ENCODE data around the gene NECTIN1. TPM values are rescaled to one million over a fixed set of nuclear protein-coding genes. Genes with fewer than 3 reads are reported as not detected.
A peak's percentile ranks its signal among the peaks of the same experiment; 100 is the strongest.

Gene NECTIN1
- total RNA-seq, 1 donor from 2014 or later = 299 TPM

DNA sequence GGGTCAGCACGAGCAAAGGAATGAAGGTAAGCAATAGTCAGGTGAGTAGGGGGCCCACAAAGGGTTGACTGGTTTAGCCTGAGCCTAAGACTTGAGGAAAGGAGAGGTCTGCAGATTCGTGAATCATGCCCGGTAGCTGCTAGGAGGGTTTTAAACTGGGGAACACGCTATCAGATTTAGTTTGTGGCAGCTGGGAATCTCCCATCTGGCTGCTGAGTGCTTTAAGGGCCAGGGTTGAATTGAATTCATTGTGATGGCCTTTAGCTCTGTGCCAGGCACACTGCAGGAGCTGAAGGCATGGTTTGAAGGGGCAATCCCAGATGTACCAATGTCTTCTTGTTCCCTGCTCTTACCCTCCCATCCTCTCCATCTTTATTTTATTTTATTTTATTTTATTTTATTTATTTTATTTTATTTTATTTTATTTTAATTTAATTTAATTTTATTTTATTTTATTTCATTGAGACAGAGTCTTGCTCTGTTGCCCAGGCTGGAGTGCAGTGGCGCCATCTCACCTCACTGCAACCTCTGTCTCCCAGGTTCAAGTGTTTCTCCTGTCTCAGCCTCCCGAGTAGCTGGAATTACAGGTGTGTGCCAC, 1.9 kb upstream of the NECTIN1 start:
- ATAC-seq = no peak

DNA sequence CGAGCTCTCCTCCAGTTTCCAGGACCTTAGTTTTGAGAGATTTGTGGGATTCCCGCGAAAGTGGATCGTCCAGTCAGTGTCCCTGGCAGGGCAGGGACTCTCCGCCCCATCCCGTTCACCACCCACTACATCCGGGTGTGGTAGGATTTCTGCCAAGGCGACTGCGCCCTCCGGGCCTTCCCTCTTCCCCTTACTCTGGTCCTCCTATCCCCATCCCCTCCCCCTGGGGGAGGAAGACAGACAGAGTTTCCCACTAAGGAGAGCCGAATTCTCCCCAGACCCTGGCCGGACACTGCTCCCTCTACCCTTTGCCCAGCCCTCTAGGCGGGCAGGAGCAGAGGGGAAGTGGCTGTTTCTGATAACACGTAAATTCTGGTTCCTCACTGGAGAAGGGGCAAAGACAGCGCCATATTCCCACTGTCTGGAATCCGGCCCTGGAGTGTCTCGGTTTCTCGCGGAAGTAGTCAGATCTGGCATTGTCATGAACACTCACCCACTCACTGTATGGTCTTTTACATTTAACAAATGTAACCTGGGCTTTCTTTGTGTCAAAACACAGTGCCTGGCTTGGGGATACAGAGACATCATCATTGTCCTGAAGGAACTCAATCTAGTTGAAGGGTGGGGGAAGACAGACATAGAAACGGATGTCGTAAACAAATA, 1.1 kb upstream of the NECTIN1 start:
- peak; percentile 24 for ATAC-seq

DNA sequence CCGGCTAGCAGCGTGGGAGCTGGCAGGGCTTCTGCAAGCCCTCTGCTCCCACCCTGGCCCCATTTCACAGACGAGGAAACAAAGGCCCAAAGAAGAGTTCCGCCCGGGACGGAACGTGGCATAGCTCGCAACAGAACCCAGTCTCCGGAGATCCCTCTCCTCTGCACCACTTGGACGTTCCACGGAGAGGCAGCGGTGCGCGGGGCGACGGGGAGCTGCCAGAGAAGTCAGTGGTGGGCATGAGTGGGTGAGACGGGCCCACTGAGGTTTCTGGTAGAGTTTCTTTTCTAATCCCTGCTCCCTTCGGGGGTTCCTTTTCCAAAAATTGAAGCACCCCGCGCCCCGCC, 554 bp upstream of the NECTIN1 start:
- no peak for ATAC-seq

DNA sequence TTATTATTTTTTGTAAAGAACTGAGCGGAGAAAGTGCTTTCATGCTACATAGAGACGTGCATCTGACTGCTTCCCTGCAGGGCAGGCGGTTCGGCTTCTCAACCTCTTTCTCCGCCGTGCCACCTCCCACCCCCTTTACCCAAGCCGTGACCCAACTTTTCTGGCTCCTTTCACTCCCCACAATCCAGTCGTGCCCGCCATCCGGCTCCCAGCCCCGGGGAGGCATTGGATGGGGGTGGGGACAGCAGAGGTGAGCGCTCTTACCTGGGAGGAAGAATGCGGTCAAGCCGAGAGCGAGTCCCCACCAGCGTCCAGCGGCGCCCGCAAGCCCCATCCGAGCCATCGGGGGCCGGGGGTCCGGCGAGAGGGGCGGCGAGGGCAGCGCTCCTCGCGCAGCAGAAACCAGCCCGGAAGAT, 781 bp downstream of the NECTIN1 start:
- ATAC-seq = no peak

DNA sequence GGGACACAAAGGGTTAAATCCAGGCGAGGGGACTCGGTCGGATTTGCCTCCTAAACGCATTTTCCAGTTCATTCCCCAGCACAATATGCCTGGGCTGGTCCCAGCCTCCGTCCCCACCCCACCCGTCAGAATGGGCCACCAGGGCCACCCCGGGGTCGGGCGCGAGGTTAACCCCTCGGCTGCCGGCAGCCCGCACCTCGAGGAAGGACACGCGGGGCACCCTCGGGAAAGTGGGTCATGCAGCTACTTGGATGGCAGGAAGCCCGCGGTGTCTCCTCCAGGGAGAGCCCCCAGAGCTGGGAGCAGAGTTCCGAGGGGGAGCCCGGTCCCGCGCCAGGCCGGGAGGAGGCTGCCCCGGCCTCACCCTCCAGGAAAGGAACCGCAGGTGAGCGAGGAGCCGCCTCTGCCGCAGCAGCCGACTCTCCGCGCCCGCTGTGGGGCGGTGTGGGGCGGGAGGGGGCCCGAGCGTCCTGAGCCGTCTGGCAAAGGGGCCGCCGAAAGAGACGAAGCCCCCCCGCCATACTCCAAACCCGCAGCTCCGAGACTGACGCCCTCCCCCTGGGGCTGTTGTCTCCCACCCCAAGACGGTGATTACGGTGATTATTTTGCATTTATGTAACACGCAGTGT, 1.4 kb downstream of the NECTIN1 start:
- no peak for ATAC-seq

DNA sequence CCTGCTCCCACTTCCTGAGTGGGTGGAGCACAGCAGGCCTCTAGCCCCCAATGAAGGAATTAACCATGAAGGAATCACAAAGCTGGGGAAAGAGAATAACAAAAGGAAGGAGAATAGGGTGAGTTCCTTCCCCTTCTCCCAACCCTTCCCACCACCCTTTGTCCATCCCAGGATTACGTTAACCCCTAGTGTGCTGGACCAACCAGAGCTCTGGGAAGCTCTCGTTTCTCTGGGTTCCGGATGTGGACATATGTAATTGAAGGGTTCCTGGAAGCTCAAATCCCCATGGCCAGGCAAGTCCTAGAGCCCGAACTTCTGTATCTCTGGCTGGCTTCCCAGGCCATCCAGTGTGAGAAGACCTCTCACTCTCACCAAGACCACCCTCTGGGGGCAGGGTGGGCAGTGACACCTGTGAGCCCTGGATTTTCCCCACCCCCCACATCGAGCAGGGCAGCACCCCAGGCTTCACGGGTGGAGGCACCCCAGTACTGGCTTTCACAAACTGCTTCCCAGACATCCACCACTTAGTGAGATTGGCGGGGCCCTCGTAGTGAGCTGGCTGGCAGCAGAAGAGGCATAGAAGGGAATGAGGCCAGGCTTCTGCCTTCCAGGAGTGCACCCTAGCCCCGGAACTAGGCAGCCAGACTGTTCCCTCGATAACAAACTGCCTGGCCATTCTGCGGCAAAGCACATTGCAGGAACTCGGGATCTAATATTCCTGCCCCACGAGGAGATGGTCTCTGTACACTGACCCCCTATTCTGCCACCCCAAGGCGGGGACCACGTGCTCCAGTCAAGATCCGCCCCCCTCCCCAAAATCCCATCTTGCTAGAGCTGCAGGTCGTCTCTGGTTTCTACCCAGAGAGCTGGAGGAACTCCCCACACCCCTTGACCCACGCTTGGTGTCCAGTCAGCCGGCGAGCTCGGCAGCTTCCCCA, 2.1 kb downstream of the NECTIN1 start:
- no peak for ATAC-seq

DNA sequence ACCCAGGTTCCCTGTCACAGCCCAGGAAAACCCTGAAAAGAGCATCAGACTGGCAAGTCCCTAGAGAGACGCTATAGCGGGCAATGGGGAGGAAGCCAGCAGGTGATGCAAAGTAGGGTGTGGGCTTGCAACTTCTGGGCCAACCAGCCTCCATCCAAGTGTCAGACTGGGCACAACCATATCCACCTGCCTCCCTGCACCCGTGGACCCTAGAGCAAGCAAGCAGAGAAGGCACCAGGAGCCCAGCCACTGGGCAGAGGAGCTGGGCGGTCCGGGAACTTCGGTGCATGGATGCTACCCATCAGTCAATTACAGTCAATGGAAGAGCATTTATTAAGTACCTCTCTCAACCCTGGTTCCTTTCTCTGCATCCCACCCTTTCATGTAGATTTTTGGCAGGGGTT, 2.8 kb downstream of the NECTIN1 start:
- peak; percentile 31 for ATAC-seq

DNA sequence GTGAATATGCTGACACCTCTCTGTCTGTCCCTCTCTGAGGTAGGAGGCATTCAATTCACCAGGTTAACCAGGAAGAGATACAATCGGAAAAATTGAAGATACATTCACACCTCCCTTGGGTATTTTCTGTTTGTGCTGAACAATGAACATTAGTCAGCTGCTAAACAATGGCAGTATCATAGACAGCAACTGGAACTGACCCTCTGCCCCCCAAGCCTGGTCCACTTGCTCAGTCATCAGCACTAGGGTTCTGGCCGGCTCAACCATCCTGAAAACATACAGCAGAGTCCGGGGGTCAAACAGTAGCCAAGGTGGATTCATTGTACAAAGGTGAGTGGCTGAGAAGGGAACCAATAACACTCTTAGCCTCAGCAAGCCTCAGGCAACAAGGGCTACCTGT, 4.0 kb downstream of the NECTIN1 start:
- no peak for ATAC-seq

DNA sequence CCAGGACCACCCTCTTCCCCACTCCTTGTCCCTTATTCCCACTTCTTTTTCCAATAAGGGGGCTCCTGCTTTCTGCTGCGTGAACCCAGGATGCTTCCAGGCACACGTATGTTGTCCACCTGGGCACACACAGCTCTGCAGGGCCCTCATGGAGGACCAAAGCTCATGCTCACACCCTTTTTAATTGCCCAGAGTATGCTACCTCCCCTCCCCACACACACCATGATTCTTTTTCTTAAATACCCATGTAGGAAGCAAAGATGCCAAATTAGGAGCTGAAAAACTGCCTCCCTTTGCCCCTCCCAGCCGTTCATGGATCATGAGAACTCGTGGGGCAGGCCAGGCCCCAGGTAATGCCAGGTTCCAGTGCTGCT, 5.1 kb downstream of the NECTIN1 start:
- no peak for ATAC-seq

DNA sequence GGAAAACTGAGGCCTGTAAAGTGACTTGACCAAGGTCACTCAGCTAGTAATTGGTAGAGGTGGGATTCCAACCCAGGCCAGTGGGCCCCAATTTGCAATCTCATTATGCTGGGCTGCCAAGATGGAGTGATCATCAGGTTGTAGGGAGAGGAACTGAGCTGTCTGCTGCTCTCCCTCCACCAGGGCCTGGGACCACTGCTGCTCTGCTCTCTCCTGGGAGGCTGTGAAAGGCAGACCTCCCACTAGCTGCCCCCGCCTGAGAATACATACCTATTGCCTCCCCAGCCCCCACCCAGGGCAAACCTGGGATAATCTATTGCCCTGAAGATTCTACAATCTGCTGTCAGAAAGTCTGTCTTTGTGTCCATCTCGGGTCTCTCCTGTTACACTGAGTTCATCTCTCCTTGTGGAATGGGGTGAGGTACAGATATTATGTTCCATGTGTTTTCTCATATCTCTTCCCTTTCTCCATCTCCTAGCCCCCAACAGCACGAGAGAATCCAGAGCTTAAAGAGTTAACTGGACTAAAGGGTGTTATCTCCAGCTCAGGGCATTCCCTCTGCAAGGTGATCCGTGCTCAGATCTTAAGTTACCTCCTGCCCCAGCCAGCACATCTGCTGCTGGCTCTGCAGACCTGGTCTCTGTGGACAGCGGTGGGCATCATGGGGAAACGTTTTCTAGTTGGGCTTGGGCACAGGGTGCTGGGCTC, 5.6 kb downstream of the NECTIN1 start:
- no peak for ATAC-seq

DNA sequence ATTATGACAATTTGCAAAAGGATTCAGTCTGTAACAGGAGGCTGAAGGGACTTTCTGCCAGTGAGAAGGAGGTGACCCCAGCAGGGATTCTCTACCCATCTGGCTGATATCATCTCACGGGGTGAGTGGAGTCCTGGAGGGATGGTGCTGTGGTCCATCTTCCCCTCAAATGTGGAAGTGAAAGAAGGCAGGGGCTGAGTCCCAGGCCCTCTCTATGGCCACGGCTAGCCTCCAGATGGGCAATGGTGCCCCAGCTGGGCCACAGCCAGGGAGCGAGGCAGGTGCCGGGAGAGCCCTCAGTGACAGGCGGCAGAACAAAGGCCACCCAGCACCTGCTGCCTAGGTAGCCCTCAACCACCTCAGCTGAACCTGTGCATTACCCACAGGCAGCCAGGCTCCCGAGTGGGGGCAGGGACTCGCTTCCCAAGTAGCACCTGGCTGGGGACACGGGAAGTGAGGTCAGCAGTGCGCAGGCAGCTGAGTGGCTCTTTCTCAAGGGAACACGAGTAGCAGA, 6.7 kb downstream of the NECTIN1 start:
- no peak for ATAC-seq

DNA sequence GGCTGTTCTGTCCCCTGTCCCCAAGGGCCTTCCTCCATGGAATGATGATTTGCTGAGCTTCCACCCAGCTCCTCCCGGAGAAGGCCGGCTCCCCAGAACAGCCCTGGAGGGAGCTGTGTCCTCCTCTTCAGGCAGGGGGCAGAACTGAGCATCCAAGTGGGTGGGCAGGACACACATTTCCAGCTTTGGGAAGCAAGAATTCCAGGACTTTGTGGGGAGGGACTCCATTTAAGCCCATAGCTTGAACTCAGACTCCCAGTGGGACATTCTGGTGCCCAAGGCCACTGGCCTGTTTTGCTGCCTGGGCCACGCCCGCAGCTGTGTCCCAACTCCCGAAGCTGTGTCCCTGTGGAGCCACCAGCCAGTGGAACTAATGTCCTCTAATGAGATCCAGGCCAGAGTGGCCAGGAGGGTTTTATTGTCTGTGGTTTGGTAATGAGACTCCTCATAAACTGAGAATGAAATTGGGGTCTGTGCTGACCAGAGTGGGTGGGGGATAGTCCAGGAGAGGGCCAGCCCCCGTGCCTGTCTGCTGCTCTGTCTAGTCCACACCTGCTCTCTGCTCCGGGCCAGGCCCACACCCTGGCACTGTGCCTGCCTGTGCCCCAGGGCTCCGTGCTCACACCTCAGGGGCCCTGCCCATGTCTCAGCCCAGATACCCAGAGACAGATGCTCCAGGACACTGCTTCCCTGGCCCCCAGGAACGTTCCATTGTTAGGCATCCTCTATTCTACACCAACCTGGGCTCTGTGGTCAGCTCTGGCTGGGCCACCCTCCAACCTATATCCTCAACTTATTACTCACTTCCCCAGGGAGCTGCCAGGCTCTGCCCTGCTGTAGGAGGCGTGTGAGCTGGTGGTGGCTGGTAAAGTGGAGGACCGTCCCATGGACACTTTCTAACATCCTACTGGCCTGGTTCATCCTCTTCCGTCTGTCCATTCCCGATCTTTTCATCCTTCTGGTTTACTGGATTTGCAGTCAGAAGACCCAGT, 7.6 kb downstream of the NECTIN1 start:
- ATAC-seq = peak; percentile 19

DNA sequence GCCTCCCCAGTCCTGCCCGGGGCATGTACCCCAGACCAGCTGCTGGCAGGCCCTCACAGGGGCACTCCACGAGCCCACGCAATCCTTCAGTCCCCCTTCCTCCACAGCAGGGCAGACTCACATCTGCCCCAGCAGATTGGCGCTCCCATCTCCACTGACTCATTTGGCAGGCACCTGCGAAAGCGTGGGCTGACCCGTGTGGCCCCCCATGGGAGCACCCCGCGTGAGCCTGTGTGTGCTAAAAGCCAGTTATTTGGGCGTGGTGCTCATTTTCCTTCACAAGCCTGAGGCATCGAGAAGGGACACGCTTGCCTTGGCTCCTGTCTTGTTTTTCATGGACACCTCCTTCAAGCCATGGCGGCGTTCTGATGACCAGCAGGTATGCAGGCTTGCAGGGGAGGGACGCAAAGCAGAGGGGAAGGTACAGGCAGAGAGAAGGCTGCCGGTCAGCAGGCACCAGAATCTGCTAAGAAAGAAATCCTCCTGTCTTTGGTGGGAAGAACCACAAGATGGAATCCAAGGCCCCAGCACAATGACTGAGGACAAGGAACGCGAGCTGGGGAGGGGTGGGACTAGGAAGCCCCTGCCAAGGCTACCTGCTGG, 8.6 kb downstream of the NECTIN1 start:
- ATAC-seq = peak; percentile 16

DNA sequence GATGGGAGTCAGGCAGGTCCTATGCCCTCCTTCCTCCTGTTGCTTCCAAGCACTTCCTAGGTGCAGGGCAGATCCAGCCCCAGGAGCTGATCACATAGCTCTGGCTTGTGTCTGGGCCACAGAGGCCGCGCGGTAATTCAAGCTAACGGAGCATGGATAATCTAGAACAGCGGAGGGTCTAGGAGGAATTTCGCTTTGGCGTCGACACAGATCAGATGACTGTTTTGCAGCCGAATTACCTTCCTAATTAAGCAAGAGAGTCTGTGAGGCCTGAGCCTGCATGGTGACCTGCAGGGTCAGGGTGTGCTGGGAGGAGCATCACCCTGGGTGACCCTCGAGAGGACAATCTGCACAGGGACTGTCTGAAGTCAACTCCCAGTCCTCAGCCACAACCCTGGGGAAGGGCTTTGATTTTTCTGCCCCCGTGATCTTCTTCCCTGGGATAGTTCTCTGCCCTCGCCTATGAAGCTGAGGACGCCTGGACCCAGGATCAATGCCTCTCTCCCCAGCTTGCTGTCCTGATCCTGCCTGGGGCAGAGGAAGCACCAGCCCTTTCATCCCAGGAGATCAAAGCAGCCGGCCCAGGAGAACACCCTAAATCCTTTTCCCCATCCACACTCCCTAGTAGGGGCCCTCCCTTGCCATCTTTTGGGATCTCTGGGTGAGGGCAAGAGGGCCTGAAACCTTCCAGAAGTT, 11.0 kb downstream of the NECTIN1 start:
- no peak for ATAC-seq

DNA sequence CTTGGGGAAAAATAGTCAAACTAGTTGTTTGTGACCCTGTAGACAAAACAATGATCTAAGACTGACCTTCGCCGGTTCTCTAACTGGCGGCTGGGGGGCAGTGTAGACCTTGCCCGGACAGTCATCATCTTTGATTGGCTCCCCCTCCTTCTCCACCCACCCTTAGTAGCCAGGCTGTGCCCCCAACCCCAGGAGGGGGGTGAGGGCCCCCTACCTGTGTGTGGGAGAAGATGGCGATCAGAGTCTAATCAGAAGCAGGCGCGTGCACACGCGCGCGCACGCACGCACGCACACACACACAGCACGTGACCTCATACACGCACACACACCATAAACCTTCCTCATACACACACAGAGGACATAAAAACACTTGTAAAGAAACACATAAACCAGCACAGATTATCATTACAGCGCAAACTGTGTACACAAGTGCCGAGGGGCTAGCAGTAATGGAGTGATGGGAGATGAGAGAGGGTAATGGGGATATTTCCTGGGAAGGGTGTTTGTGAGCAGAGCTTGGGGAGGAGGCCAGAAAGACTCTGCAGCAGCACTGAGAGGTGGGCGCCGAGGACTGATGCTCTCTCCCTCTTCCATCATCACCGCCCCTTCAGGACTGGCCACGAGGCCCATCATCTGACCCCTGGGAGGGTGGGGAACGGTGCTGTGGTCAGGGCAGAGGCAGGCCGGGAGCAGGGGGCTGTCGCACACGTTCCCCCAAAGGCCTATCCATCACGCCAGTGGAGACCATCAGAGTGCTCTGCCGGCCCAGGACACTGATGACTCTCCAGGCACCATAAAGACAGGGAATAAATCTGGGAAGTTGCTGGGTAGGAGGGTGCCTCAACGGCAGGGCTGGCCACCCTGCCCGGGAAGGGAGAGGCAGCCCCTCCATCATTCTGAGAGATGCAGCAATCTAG, 12.2 kb downstream of the NECTIN1 start:
- no peak for ATAC-seq

DNA sequence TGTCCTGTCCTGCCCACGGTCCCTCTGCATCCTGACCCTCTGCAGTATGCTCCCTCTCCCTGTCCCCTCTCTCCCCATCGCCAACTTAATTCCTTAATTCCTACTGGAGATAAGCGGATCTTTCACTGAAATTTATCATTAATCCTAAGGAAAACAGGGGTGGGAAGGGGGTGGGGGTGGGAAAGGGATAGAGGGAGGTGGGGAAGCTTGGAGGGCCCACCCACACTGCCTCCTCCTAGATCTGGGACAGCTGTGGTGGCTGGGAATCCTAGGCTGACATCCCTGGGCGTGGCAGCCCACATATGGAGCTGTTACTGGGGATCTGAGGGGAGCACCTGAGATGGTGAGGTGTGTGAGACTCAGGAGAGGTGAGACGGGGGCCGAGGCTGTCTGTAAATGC, 14.4 kb downstream of the NECTIN1 start:
- ATAC-seq = no peak

DNA sequence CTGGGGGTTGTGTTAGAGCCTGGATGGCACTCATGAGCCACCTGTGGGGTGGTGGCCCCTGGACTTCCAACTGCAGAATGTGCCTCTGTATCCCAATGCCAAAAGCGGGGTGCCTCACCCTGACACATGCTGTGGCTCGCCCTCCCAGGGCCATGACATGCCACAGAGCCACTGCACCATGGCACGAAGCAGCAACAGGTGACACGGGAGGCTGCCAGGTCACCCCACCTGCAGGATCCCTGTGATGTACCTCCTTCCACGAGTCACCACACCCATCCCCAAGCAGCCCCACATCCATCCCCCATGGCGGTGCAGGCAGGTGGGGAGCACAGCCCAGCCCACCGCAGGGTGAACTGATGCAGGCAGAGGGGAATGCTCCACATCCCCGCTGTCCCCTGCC, 14.8 kb downstream of the NECTIN1 start:
- peak; percentile 82 for ATAC-seq

DNA sequence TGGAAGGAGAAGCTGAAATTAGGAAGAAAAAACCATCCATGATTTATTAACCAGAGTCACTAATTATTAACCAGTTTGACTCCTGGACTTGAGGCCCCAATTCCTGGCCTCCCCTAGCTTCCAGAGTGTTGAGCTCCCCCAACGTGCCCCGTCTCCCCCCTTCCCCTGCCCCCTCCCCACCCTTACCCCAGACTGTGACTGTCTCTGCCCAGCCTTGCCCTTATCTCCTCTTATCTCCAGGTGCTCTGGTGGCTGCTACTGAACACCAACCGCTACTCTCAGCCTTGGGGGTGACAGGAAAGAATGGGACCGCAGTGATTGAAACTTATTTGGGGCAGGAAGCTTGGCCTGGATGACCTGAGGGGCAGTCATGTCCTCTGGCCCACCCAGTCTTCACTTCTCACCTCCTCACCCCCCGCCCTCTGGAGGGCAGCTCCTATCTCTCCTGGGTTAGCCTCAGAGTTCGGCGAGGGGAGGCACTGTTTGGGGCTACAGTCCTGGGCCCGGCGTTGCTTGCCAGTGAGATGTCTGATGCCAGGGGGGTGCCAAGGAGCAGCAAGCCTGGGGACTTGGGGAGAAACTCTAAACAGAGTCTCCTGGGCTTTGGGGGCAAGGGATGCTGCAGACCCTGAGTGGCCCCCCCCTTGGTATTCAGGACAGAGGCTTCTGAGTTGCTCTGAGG, 15.5 kb downstream of the NECTIN1 start:
- ATAC-seq = no peak

Measured in esophagus mucosa (tissue), 1 donor.